ENCODE data around the gene SLC38A3.

DNA sequence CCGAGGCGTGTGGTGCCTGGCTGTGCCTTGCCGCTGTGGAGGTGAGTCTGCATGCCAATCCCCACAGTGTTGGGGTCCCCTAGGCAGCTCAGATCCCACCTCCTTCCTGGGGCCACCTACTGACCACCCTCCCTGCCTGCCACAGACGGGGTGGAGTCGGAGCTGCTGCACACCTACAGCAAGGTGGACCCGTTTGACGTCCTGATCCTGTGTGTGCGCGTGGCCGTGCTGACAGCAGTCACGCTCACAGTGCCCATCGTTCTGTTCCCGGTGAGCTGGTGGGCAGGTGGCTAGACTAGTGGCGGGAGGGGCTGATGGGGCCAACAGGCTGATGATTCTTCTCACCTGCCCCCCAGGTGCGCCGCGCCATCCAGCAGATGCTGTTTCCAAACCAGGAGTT, 13.4 kb downstream of the SLC38A3 start:
- TF ChIP-seq POLR2AphosphoS5 (IDR thresholded peaks at IDR 0.05; ENCODE audit: borderline replicate concordance, low read depth, low read length): no peak
- TF ChIP-seq EZH2 (IDR thresholded peaks at IDR 0.05): no peak
- no peak for TF ChIP-seq FOXP2 (optimal IDR thresholded peaks at IDR 0.05; ENCODE audit: control extremely low read depth, extremely low read length, insufficient read depth)
